Lung (tissue), 13 donors: ENCODE data around the gene PLA2G4F. TPM values are rescaled to one million over a fixed set of nuclear protein-coding genes. Genes with fewer than 3 reads are reported as not detected.

Experiments used
- ATAC-seq: fragments of 200-7000 bp; cut with Tn5 transposase; one replicate; pipeline ENCODE4 v1.9.1; 2020; ENCODE audit warnings: moderate number of reproducible peaks; ENCODE audit not compliant: insufficient read depth, low FRiP score
- DNase-seq, 3 donors: peaks; one replicate each; pipeline ENCODE4 v3.0.0-alpha.2; 2013 to 2017
- H3K27ac ChIP-seq, 2 donors: one replicate each; pipeline ENCODE4 v1.5.1; 2013; ENCODE audit warnings: mild to moderate bottlenecking in 2 of 2, moderate library complexity in 2 of 2, control low read depth in 1 of 2, inconsistent platforms in 1 of 2, low read depth in 1 of 2, low read length in 1 of 2
- H3K27me3 ChIP-seq, 3 donors: one replicate each; pipeline ENCODE4 v1.5.1; 2013; ENCODE audit warnings: low read length in 2 of 3; ENCODE audit not compliant: control insufficient read depth in 3 of 3, insufficient read depth in 3 of 3
- H3K36me3 ChIP-seq, 4 donors: one replicate each; pipeline ENCODE4 v1.5.1; 2013; ENCODE audit warnings: low read length in 4 of 4, mild to moderate bottlenecking in 1 of 4, moderate library complexity in 1 of 4; ENCODE audit not compliant: control insufficient read depth in 4 of 4, insufficient read depth in 4 of 4
- H3K4me1 ChIP-seq, 5 donors: one replicate each; pipeline ENCODE4 v1.5.1; 2013; ENCODE audit warnings: low read length in 5 of 5, mild to moderate bottlenecking in 2 of 5, moderate library complexity in 1 of 5; ENCODE audit not compliant: control insufficient read depth in 5 of 5, insufficient read depth in 5 of 5
- H3K4me3 ChIP-seq: one replicate; pipeline ENCODE4 v1.5.1; 2013; ENCODE audit warnings: mild to moderate bottlenecking, control low read depth, moderate library complexity
- H3K9ac ChIP-seq, 2 donors: one replicate each; pipeline ENCODE4 v1.5.1; 2013; ENCODE audit warnings: low read length in 2 of 2, control low read depth in 1 of 2; ENCODE audit not compliant: insufficient read depth in 1 of 2
- H3K9me3 ChIP-seq, 4 donors: one replicate each; pipeline ENCODE4 v1.5.1; 2013; ENCODE audit warnings: low read length in 3 of 4, mild to moderate bottlenecking in 1 of 4, moderate library complexity in 1 of 4; ENCODE audit not compliant: control insufficient read depth in 4 of 4, insufficient read depth in 3 of 4
- CTCF ChIP-seq: IDR thresholded peaks from 2 replicates; pipeline ENCODE4 v1.5.1; 2012; ENCODE audit warnings: mild to moderate bottlenecking; ENCODE audit errors: control extremely low read depth, extremely low read depth
- WGBS, 2 donors: extraction: QIAGEN DNeasy Blood & Tissue Kit; methylation state at CpG; one replicate each; pipeline ENCODE4 v1.1.7; 2013; 5-methylcytosine and 5-hydroxymethylcytosine counted together
- polyA plus RNA-seq, 2 donors: library from polyadenylated mRNA; stranded (reverse); fragments of 200-250 nt; gene quantifications; one replicate each; pipeline ENCODE4 v1.2.1, GENCODE V29; 2013
- small RNA-seq: library from RNA; depleted of rRNA; stranded (forward); fragments of <200 nt; gene quantifications from one replicate; pipeline ENCODE3, GENCODE V24; 2014; ENCODE audit warnings: low replicate concordance
- total RNA-seq, 2 donors: library from RNA; depleted of rRNA in 1 of 2; stranded (reverse); fragments of >200 nt in 1 of 2; gene quantifications; one replicate each; pipeline ENCODE4 v1.2.1, GENCODE V29; 2014 to 2021
- donor health status: control.
- donor health status: control.
- donor health status: Bipolar disorder and iron deficiency.
- donor health status: healthy.
- donor health status: DM: yes; HTN: yes; CAD: no.

Gene PLA2G4F
- total and polyA plus RNA-seq, 4 donors, result 10.9 to 116 (median 41.8) TPM

GRCh38 chr15:42090370-42090769, 66.1 kb downstream of the PLA2G4F start:
- no peak for DNase-seq
- 54 to 57% methylated on average over 7 of the region's 7 CpGs for WGBS, 2 donors
- Histone ChIP-seq H3K36me3 (no peaks in the 10 kb centered on the region), H3K27me3 (no peaks in the 10 kb centered on the region), H3K27ac (no peak overlapping the region), H3K4me1 (no peaks in the 10 kb centered on the region), H3K4me3 (no peak overlapping the region), H3K9me3 (no peaks in the 10 kb centered on the region), H3K9ac (no peak overlapping the region)
- TF ChIP-seq CTCF, result no peak
- no peak for ATAC-seq

- no peak for ATAC-seq
- no peak for TF ChIP-seq CTCF
- 93 to 96% methylated on average over 4 of the region's 4 CpGs for WGBS, 2 donors
These were observed 66.5 kb downstream of the PLA2G4F start for GRCh38 chr15:42089942-42090341.

More at GRCh38 chr15:42089942-42090341, 66.5 kb downstream of the PLA2G4F start:
- H3K27me3 ChIP-seq, result no peaks in the 10 kb centered on the region
- DNase-seq, result no peak
- H3K36me3 ChIP-seq, result no peaks in the 10 kb centered on the region
- no peaks in the 10 kb centered on the region for H3K9me3 ChIP-seq
- H3K27ac ChIP-seq, result no peak overlapping the region
- H3K9ac ChIP-seq, result no peak overlapping the region
- no peaks in the 10 kb centered on the region for H3K4me1 ChIP-seq
- H3K4me3 ChIP-seq, result no peak overlapping the region

Small RNA genes lying within 50 kb of the gene (small RNA-seq; reads per million reads assigned to genes)
- 0.66 reads per million, percentile 71 among the genes with 10 or more reads in this experiment for gene MIR627

Other genes with a start within 250 kb of the PLA2G4F start
- 10 to 100 TPM; 20.6 to 36.3 TPM for gene EHD4, start 184.1 kb downstream of the PLA2G4F start, total RNA-seq
- gene EHD4, start 184.1 kb downstream of the PLA2G4F start, polyA plus RNA-seq, result 10 to 100 TPM; 16.4 to 31.1 TPM
- gene PLA2G4E, start 135.6 kb downstream of the PLA2G4F start, total RNA-seq, result 1 to 10 TPM in 1 of 2 donors, not detected in 1; 1.7 TPM
- gene PLA2G4E, start 135.6 kb downstream of the PLA2G4F start, polyA plus RNA-seq, result 1 to 10 TPM in 1 of 2 donors, under 1 TPM in 1; 0.38 to 1.7 TPM
- under 1 TPM in 1 of 2 donors, not detected in 1; 0.15 TPM for gene PLA2G4D, start 62.1 kb downstream of the PLA2G4F start, total RNA-seq
- under 1 TPM; 0.12 to 0.31 TPM for gene PLA2G4D, start 62.1 kb downstream of the PLA2G4F start, polyA plus RNA-seq
- gene VPS39, start 51.7 kb upstream of the PLA2G4F start, total RNA-seq, result 10 to 100 TPM; 63.8 to 99.1 TPM
- 10 to 100 TPM; 29.4 to 39.3 TPM for gene VPS39, start 51.7 kb upstream of the PLA2G4F start, polyA plus RNA-seq
- 100 to 1,000 TPM in 1 of 2 donors, 10 to 100 TPM in 1; 73.9 to 105 TPM for gene GANC, start 116.6 kb upstream of the PLA2G4F start, total RNA-seq
- 10 to 100 TPM; 19.6 to 33.4 TPM for gene GANC, start 116.6 kb upstream of the PLA2G4F start, polyA plus RNA-seq
- 100 to 1,000 TPM; 110 to 196 TPM for gene TMEM87A, start 116.8 kb upstream of the PLA2G4F start, total RNA-seq
- gene TMEM87A, start 116.8 kb upstream of the PLA2G4F start, polyA plus RNA-seq, result 10 to 100 TPM; 50.3 to 63.8 TPM
- 10 to 100 TPM; 20.9 to 28.4 TPM for gene CAPN3, start 202.9 kb upstream of the PLA2G4F start, total RNA-seq
- gene CAPN3, start 202.9 kb upstream of the PLA2G4F start, polyA plus RNA-seq, result 10 to 100 TPM; 12.1 to 56.6 TPM